C4-2B (cell line): Measurements from ENCODE around the gene RUNX3.

Experiments
- ZFX ChIP-seq: fragments of 450-650 bp; IDR thresholded peaks from 2 replicates; pipeline ENCODE4 v1.6.1; 2017
- TF ChIP-seq, protein P1 (sequence below): fragments of 450-650 bp; conservative IDR thresholded peaks from 2 replicates; pipeline ENCODE4 v1.5.1; 2017; ENCODE audit warnings: mild to moderate bottlenecking

DNA sequence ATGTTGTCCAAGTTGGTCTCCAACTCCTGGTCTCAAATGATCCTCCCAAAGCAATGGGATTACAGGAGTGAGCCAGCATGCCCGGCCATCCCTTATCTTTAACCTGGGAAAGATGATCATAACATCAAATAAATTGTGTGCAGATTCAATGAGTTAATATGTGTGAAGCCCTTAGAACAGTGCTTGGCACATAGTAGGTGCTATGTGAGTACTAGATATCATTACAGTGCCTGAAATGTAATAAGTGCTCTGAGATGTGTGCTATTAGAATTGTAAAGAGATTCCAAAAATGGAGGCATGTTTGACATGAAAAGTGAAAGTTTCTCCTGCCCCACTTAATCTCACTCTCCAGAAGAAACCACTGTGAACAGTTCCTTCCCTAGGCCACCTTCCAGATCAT lies 71.8 kb downstream of the RUNX3 start:
- TF ChIP-seq, protein P1, sequence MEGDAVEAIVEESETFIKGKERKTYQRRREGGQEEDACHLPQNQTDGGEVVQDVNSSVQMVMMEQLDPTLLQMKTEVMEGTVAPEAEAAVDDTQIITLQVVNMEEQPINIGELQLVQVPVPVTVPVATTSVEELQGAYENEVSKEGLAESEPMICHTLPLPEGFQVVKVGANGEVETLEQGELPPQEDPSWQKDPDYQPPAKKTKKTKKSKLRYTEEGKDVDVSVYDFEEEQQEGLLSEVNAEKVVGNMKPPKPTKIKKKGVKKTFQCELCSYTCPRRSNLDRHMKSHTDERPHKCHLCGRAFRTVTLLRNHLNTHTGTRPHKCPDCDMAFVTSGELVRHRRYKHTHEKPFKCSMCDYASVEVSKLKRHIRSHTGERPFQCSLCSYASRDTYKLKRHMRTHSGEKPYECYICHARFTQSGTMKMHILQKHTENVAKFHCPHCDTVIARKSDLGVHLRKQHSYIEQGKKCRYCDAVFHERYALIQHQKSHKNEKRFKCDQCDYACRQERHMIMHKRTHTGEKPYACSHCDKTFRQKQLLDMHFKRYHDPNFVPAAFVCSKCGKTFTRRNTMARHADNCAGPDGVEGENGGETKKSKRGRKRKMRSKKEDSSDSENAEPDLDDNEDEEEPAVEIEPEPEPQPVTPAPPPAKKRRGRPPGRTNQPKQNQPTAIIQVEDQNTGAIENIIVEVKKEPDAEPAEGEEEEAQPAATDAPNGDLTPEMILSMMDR = no peak
- no peak for TF ChIP-seq ZFX
